Globus pallidus (tissue), 1 donor: ENCODE data around the gene SLC16A9.
"Not testable (repeated sequence)": the region's sequence is repeated elsewhere in the genome, so short reads cannot be mapped to it uniquely, and the experiment has no call there.

Source experiments
- DNase-seq: peaks from one replicate; pipeline ENCODE4 v3.0.0-alpha.2; 2015; ENCODE audit warnings: low spot score

Gene SLC16A9, protein sequence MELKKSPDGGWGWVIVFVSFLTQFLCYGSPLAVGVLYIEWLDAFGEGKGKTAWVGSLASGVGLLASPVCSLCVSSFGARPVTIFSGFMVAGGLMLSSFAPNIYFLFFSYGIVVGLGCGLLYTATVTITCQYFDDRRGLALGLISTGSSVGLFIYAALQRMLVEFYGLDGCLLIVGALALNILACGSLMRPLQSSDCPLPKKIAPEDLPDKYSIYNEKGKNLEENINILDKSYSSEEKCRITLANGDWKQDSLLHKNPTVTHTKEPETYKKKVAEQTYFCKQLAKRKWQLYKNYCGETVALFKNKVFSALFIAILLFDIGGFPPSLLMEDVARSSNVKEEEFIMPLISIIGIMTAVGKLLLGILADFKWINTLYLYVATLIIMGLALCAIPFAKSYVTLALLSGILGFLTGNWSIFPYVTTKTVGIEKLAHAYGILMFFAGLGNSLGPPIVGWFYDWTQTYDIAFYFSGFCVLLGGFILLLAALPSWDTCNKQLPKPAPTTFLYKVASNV

DNA sequence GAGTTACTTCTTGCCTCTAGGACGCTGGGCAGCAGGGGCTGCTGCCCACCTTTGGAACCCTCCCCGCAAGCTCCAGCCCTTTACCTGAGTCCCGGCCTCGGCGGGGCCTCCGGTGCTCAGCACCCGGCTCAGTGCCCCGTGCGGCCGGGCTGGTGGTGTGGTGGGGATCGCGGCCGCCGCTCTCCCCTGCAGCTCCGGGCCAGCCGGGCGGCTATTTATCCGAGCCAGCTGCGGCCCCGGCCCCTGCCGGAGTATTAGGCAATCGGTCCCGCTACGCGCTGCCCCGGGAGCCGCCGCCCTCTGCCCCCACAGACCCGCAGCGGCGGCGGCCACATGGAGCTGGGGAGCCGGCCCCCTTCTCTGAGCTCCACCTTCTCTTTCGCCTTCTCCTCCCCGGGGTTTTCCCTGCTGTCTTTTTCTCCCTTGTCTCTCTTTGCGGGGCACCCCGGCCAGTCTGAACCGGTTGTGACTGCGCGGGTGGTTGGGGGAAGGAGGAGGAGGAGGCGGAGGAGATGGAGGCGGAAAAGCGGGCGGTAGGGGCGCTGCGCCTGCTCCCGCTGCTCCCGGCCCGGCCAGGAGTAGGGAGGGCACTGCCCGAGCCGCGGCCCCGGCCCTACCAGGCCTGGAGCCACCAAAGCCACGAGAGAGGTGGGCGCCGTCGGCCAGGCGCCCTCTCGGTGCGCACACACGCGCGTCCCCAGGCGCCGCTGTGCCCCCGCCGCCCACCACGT lies at the start of gene SLC16A9:
Gene SLC16A9 (minus strand): TSS at position 456 of the 731 bp plus-strand sequence. CDS start 25,559 bp downstream, outside the sequence.
- DNase-seq: peak; percentile 79

DNA sequence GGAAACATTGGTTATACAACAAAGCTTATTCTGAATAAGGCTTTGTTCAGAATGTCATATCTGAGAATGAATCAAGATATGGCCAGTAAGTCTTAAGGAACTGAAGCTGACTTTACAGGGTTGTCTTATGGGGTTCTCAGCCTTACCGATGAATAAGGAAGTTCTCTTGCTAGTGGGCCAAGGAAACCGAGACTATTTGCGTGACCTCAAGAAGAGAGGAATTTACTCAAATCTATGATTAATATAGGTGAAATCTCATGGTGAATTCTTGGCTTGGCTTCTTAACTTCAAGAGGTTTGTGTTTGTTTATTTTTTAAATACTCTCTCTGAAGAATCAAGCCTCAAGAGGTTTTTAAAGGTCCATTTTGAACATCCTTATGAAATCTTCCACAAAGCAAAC lies 48.3 kb upstream of the SLC16A9 start:
- DNase-seq: no peak

DNA sequence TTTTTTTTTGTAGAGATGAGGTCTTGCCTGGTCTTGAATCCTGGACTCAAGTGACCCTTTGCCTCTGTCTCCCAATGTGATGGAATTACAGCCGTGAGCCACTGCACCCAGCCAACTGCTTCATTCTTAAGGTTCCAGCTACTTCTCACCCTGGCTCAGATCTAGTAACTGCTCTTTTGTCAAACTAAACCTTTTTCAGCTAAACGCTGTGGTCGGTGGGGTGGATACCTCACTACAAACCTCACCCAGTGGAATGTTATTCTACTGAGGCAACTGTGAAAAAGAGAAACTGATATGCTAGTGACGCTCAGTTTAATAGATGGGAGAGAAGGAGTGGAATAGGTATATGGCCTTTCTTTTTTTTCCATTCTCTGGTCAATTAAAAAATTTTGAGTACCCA lies 45.3 kb upstream of the SLC16A9 start:
- no peak for DNase-seq

DNA sequence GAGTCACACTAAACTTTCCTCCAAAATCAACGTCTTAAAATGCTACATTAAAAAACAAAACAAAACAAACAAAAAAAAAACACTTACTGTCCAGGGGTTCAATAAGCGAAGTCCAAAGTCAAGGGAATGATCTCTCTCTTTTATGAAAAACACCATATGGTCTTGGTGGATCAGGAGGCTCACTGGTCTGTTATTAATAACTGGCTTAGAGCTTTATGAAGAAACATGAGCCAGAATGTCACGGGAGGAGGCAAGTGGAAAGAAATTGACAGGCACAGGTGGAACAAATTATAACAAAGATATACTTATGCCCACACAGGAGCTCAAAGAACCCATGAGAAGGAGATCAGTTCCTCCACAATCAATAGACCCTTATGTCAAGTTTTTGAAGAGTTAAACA lies 43.6 kb upstream of the SLC16A9 start, which contains the start of gene MRLN:
Gene MRLN (minus strand): TSS at position 189 of the 400 bp plus-strand sequence.
- DNase-seq: no peak

DNA sequence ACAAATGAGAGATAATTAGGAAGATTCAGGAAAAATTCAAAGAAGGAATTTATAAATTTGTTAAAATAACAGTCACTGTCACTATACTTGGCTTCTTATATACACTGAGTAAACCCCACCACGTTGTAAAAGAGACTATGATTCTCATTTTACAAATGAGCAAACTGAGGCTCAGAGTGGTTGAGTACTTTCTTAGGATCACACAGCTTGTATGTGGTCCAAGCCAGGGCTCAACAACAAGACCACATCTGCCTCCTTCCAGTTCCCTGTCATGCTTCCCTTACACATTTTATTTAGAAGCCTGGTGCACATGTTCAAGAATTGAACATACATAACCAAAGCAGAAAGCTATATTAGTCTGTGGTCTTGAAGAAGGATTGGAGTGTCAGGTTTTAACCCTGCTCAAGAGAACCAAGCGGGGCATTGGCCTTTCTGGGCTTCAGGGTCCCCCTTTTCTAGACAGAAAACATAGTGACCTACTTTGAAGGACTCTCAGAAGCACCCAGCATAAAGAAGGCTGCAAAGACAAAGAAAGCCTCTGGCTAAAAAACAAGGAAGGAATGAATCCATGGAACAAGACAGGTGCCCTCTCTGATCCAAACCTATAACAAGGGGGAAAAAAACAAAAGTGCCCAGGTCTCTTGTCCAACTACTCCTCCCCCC lies 42.8 kb upstream of the SLC16A9 start:
- DNase-seq: no peak

DNA sequence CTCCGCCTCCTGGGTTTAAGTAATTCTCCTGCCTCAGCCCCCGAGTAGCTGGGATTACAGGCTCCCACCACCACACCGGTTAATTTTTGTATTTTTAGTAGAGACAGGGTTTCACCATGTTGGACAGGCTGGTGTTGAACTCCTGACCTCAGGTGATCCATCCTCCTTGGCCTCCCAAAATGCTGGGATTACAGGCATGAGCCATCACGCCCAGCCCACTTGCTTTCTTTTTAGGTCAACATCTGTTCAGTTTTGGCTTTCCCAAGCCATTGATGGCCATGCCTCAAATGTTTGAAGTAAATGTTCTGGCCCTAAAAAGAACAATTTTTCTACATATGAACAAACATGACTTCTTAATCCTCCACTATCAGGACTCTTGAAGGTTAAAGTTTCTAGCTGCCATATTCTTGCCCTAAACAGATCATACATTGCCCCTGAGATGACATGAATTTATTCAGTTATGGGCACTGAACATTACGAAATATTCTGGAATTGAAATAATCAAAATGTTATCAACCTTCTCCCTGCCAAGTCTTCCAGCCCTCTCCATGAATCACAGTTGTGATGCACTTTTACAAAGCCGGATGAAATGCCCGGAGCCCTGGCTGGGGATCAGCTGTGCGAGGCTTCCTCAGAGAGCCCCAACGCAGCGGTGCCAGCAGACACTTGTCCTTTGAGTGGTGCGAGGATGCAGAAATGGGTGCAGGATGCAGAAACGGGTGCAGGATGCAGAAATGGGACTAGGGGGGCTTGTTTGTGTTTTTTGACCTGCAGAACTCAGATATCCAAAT lies 40.7 kb upstream of the SLC16A9 start:
- no peak for DNase-seq

DNA sequence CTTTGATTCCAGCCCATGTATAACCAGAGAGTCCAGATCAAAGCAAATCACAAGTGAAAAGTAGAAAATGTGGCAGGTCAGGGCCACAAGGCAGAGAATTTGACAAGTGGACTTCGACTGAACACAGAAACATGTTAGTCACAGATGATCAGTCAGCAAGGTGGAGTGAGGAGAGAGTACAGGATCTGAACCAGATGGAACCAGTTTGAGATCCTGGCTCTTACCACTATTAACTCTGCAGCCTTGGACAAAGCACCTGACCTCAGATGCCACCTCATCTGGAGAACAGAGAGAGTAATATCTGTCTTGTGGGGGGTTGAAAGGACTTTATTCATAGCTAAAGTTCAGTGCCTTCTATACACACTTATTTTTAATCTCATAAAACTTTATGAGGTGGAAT lies 39.2 kb upstream of the SLC16A9 start:
- no peak for DNase-seq

DNA sequence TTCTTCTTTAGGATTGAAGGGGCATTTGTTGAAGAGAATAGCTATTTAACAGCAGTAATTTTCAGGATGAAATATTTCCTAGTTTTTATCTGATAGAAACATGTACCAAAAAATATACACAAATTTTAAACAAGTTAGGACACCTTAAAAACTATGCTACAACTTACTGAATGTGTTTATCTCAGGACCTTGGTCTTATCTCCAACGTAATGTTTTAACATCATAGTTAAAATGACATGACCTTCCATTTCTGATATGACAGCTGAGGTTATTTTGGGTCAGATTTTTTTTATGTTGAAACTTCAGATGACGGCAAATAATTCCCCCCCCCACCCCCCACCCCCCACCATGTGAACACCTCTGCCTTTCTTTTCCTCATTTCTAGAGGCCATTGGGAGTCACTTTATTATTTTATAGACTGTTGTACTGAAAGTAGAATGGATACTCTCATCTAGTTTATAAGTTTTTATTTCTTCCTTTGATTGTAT lies 35.6 kb upstream of the SLC16A9 start:
- no peak for DNase-seq

DNA sequence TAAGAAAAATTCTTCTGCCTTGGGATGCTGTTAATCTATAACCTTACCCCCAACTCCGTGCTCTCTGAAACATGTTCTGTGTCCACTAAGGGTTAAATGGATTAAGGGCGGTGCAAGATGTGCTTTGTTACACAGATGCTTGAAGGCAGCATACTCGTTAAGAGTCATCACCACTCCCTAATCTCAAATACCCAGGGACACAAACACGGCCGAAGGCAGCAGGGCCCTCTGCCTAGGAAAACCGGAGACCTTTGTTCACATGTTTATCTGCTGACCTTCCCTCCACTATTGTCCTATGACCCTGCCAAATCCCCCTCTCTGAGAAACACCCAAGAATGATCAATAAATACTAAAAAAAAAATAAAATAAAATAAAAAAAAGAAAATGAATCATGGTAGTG lies 35.1 kb upstream of the SLC16A9 start:
- DNase-seq: not testable (repeated sequence)

DNA sequence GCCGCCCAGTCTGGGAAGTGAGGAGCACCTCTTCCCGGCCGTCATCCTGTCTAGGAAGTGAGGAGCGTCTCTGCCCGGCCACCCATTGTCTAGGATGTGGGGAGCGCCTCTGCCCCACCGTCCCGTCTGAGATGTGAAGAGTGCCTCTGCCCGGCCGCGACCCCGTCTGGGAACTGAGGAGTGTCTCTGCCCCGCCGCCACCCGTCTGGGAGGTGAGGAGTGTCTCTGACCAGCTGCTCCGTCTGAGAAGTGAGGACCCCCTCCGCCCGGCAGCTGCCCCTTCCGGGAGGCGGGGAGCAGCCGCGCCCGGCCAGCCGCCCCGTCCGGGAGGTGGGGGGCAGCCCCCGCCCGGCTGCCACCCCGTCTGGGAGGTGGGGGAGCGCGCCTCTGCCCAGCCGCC lies 34.5 kb upstream of the SLC16A9 start:
- DNase-seq: not testable (repeated sequence)

DNA sequence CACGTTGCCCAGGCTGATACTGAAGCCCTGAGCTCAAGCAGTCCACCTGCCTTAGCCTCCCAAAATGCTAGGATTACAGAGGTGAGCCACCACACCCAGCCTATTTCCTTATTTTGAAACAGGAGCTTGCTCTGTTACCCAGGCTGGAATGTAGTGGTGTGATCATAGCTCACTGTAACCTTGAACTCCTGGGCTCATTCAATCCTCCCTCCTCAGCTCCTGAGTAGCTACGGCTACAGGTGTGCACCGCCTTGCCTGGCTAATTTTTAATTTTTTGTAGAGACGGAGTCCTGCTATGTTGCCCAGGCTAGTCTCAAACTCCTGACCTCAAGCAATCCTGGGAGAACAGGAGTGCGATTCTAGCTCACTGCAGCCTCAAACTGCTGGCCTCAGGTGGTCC lies 31.9 kb upstream of the SLC16A9 start:
- no peak for DNase-seq

DNA sequence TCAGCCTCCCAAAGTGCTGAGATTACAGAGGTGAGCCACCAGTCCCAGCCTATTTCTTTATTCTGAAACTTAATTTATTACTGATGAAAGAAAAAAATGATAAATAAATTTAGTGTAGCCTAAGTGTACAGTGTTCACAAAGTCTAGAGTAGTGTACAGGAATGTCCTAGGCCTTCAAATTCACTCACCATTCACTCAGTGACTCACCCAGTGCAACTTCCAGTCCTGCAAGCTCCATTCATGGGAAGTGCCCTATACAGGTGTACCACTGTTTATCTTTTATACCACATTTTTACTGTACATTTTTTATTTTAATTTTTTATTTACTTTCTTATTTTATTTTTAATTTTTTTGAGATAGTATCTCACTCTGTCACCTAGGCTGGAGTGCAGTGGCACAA lies 31.4 kb upstream of the SLC16A9 start:
- no peak for DNase-seq

DNA sequence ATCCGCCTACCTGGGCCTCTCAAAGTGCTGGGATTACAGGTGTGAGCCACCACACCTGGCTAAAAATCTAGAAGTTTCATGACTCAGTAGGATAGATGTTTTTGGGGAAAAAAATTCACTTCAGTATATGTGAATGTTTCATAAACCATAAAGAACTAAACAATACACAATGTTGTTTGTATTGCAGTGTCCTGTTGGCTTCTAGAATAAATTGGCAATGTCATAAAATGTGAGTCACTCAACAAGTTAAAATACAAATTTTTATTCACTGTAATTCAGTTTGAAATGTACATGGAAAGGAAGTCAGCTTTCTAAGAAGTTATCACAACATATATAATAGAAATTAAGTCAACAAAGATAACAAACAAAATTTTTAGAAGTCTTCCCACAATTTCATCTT lies 27.1 kb upstream of the SLC16A9 start:
- DNase-seq: no peak

DNA sequence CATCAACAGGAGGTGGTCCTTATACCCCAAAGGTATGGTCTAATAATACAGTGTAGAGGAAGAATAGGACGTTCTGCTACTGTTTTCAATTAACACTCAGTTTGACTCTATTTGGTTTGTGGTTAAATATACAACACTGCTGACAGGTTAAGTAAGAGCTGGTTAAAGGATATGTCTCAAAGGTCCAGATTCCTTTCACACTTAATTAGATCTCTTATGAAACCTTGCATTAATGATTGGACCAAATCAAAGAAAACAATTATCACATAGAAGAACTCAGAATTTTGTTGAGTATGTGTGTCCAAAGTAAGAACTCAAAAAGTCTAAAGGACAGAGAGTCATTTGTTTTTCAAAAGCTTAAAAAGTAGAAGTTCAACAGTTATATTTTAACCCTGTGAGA lies 25.6 kb upstream of the SLC16A9 start:
- DNase-seq: no peak

DNA sequence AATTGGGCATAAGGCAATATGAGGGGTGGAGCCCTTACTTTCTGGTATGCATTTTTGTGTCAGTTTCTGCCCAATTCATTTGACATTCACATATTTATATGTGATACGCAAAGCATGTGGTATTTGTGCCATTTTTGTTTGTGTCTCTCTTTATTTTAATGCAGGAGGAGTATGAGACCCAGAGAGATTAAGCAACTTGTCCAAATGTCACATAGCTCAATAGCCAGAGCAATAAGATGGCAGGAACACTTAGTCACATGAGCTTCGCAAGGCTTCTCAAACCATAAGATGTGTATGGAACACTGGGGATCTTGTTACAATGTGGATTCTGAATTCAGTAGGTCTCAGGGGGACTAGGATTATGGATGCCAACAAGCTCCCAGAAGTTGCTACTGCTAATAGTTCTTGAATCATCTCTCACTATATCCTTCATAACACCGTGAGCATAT lies 24.4 kb upstream of the SLC16A9 start:
- DNase-seq: no peak

DNA sequence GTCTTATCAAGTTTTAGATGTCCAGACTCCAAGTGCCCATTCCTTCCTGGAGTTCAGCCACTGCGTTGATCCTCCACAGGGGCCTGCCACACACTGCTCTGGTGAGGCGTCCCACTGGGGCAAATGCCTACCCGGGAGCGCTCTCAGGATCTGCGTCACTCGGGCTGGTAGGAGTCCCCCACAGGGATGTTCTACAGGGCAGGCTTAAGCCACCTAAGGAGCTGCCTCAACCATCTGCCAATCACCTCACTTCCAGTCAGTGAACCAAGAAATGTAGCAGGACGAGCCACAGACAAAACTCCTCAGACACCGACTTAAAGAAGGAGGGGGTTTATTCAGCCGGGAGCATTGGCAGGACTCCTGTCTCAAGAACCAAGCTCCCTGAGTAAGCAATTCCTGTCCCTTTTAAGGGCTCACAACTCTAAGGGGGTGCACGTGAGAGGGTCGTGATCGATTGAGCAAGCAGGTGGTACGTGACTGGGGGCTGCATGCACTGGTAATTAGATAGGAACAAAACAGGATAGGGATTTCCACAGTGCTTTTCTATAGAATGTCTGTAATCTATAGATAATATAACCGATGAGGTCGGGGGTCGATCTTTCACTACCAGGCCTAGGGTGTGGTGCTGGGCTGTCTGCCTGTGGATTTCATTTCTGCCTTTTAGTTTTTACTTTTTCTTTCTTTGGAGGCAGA lies 23.8 kb upstream of the SLC16A9 start:
- not testable (repeated sequence) for DNase-seq

DNA sequence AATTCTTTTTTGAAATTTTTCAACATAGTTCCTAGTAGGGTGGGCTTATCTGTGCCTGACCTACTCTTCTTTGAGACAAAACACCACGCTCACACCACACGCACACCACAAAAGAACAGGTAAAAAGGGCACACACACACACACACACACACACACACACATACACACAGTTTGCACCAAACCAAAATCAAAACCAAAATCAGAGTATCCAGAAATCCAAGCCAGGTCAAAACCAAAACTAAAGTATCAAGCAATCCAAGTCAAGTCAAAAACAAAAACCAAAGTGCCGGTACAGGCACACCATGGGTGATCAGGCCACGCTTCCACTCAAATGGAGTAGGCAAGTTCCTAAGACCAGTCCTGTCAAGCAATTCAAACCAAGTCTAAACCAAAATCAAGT lies 23.2 kb upstream of the SLC16A9 start:
- DNase-seq: not testable (repeated sequence)

DNA sequence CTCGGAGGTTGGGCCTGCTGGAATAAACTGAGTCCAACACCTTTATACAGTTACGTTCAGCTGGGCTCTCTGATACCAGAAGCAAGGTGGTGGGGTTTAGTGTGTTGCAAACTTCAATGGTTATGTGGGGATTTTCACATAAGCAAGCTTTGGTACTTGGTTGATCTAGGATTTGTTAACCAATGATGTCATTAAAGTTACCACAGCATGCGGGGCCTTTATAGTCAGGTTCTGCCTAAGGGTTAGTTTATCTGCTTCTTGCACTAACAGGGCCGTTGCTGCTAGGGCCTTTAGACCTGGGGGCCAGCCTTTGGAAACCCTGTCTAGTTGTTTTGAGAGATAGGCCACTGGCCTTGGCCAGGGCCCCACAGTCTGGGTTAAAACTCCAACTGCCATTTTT lies 19.5 kb upstream of the SLC16A9 start:
- DNase-seq: not testable (repeated sequence)

DNA sequence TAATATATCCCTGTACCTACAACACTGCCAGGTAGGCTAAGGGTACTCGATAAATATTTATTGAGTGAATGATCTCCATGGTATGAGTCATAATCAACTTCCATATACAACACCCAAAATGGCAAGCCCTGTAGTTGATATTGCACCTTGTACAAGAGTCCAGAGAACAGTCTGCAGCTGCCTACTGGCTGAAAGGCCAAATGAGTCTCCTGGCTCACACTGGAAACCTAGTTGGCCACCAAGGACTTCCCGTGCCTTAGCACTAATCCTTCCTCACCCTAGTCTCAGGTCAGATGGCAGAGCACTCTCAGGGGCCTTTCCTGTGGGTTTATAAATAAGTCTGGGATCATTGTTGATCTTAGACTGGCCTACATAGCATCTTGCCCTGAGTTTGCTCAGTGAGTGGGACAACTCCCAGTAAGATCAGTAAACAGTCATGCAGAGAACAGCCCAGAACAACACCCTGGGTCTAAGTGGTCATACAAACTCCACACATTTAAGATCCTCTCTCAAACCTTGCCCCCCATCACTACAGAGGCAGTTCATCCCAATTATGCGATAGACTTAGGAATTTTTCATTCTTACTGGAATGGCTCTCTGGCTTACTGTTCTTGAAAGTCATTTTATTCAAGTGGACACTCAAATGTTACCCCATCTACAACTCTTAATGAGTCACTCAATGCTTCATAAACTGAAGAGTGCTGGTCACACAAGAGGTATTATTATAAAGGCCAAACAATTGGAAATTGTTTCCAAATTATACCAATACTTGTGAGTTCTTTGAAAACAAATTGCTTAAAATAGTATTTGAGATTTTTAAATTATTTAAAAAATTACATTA lies 14.7 kb upstream of the SLC16A9 start:
- DNase-seq: no peak

DNA sequence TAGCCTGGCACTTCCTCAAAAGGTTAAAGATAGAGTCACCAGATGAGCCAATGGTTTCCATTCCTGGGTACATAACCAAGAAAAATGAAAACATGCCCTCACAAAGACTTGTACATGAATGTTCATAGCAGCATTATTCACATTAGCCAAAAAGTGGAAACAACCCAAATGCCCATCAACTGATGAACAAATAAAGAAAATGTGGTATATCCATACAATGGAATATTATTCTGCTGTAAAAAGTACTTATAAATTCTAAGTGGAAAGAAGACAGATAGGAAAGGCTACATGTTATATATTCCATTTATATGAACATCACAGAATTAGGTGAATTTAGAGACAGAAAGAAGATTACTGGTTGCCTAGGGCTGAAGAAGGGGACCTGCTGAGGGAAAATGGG lies 10.7 kb upstream of the SLC16A9 start:
- no peak for DNase-seq
